Measurements from ENCODE around the gene RSAD2. TPM values are rescaled to one million over a fixed set of nuclear protein-coding genes. Genes with fewer than 3 reads are reported as not detected.

The RSAD2 gene
- total RNA-seq, 1 donor from 2014 or later: 0.53 TPM

DNA sequence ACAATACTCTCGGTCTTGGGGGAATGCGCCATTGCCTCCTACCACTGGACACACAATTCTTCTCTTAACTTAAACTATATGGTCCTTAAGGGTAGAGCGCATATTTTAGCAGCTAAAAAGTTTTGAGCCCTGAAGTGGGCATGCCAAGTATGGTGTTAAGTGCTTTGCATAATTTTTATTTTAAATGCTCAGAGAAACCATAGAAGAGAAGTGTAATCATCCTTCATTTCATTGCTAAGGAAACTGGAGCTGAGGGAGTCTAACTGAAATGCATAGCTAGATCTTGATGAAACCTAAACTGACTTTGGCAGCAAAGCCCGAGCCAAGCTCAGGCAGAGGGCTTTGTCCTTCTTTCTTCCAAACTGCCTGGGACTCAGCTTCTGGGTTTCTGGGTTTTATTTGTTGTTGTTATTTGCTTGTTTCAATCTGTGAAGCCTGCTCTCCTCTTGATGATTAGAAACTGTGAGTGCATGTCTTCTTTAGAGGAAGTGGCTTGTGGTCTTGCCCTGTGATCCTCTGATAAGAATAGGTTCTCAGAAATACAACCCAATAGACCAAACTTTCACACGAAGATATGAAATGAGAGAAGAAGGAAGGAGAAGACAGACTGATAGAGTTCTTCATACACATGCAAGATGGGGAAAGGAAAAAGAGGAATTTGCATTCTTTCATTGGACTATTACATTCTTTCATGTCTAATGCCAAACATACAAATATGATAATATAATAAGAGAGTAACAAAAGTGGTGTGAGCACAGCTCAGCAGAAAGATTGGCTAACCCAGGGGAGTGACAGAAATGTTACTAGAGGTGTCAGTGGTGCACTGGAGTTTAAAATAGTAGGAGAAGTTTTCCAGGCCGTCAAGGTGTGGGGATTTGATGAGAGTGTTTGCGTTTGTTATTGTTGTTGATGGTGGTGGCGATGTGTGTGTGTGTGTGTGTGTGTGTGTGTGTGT lies 32.1 kb downstream of the RSAD2 start:
- no peak for DNase-seq (ENCODE audit: low read depth)
- H3K4me3 ChIP-seq (ENCODE audit: low read depth, low read length): no peak overlapping the region
- H3K36me3 ChIP-seq (ENCODE audit: control insufficient read depth, insufficient read depth, low read length): no peaks in the 10 kb centered on the region
- H3K27me3 ChIP-seq (ENCODE audit: control insufficient read depth, insufficient read depth, low read length): no peaks in the 10 kb centered on the region
- TF ChIP-seq, protein P1, sequence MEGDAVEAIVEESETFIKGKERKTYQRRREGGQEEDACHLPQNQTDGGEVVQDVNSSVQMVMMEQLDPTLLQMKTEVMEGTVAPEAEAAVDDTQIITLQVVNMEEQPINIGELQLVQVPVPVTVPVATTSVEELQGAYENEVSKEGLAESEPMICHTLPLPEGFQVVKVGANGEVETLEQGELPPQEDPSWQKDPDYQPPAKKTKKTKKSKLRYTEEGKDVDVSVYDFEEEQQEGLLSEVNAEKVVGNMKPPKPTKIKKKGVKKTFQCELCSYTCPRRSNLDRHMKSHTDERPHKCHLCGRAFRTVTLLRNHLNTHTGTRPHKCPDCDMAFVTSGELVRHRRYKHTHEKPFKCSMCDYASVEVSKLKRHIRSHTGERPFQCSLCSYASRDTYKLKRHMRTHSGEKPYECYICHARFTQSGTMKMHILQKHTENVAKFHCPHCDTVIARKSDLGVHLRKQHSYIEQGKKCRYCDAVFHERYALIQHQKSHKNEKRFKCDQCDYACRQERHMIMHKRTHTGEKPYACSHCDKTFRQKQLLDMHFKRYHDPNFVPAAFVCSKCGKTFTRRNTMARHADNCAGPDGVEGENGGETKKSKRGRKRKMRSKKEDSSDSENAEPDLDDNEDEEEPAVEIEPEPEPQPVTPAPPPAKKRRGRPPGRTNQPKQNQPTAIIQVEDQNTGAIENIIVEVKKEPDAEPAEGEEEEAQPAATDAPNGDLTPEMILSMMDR (IDR thresholded peaks at IDR 0.05; ENCODE audit: insufficient read depth, low read length, severe bottlenecking): no peak
- FAIRE-seq: no peak

DNA sequence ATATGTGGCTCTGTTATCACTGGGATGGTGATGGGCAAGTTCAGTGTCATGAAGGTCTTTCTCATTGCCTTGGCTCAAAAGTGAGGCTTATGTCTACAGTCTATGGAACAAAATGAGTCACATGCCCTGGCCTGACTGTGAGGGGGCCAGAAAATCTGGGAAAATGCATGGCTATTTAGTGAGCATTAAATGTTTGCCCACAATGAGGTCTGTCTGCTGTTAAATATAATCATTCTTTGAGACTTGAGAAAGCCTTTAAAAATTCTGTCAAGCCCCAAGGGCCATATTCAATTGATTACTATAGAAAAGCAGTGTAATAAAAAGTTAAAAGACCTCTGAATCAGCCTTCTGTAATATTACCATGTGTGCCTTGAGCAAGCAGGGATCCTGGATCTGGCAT lies 34.1 kb downstream of the RSAD2 start:
- H3K4me3 ChIP-seq (ENCODE audit: low read depth, low read length): no peak overlapping the region
- FAIRE-seq (no peak), DNase-seq (ENCODE audit: low read depth) (no peak)
- TF ChIP-seq, protein P1 (IDR thresholded peaks at IDR 0.05; ENCODE audit: insufficient read depth, low read length, severe bottlenecking): no peak
- H3K27me3 ChIP-seq (ENCODE audit: control insufficient read depth, insufficient read depth, low read length): no peaks in the 10 kb centered on the region
- no peaks in the 10 kb centered on the region for H3K36me3 ChIP-seq (ENCODE audit: control insufficient read depth, insufficient read depth, low read length)

DNA sequence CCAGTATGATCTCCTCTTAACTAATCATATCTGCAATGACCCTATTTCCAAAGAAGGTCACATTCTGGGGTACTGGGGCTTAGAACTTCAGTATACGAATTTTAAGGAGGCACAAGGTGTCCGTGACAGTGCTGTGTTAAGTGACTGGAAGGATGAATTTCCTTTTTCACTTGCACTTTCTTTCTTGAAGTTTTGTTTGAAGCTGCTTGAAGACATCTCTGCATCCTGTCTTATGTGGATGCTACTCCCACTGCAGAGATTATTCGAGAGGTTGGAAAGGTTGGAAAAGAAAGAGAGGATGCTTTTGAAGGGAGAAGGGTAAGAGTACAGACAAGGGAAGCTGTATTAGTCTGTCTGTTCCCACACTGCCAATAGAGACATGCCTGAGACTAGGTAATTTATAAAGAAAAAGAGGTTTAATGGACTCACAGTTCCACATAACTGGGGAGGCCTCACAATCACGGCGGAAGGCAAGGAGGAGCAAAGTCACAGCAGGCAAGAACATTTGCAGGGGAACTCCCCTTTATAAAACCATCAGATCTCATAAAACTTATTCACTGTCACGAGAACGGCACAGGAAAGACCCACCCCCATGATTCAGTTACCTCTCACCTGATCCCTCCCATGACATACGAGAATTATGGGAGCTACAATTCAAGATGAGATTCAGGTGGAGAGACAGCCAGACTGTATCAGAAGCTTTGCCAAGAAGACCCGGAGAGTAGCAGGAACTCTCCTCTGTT lies 36.0 kb downstream of the RSAD2 start:
- TF ChIP-seq, protein P1 (IDR thresholded peaks at IDR 0.05; ENCODE audit: insufficient read depth, low read length, severe bottlenecking): no peak
- Histone ChIP-seq H3K27me3 (ENCODE audit: control insufficient read depth, insufficient read depth, low read length) (peaks cover 1% of the 10 kb centered on the region), H3K4me3 (ENCODE audit: low read depth, low read length) (no peak overlapping the region), H3K36me3 (ENCODE audit: control insufficient read depth, insufficient read depth, low read length) (no peaks in the 10 kb centered on the region)
- FAIRE-seq (no peak), DNase-seq (ENCODE audit: low read depth) (no peak)

DNA sequence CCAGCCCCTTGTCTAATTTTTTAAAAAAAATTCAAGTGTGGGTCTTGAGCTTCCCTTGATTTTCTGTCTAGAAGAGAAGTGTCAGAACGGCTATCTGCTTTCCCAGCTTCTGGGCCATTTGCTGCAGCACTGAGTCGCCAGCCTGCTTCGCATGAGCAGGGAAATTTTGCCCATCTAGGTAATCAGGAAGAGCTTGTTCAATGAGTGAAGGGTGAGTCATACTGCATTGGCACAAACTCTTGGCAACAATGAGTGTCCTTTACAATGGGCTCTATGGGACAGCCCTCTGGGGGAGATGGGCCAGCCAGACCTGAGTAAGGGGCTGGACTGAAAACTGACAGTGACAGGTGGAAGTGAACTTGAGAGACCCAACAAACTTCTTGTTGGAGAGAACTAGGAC lies 37.3 kb downstream of the RSAD2 start:
- no peak overlapping the region for H3K4me3 ChIP-seq (ENCODE audit: low read depth, low read length)
- TF ChIP-seq, protein P1 (IDR thresholded peaks at IDR 0.05; ENCODE audit: insufficient read depth, low read length, severe bottlenecking): no peak
- peaks cover 1% of the 10 kb centered on the region for H3K27me3 ChIP-seq (ENCODE audit: control insufficient read depth, insufficient read depth, low read length)
- no peaks in the 10 kb centered on the region for H3K36me3 ChIP-seq (ENCODE audit: control insufficient read depth, insufficient read depth, low read length)
- peak; percentile 64 for DNase-seq (ENCODE audit: low read depth)
- no peak for FAIRE-seq

DNA sequence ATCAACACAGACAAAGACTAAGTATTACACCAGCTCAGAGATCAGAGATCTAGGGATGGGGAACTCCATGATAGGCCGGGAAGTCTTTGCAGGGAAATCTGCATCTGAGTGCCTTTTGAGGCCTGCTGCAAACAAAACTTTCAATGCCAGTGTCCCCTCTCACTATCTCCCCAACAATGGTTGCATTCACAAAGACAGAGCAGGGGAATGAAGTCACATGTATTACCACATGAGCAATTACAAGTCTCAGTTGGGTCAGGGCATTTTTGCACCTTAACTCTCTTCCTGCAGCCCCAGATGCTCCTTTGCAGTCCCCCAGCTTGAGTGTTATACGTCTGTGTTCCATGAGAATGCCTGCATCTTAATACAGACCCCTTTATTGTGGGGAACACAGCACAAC lies 37.8 kb downstream of the RSAD2 start:
- Histone ChIP-seq H3K36me3 (ENCODE audit: control insufficient read depth, insufficient read depth, low read length) (no peaks in the 10 kb centered on the region), H3K4me3 (ENCODE audit: low read depth, low read length) (no peak overlapping the region), H3K27me3 (ENCODE audit: control insufficient read depth, insufficient read depth, low read length) (peaks cover 1% of the 10 kb centered on the region)
- TF ChIP-seq, protein P1 (IDR thresholded peaks at IDR 0.05; ENCODE audit: insufficient read depth, low read length, severe bottlenecking): no peak
- no peak for FAIRE-seq
- DNase-seq (ENCODE audit: low read depth): no peak

Measured in bronchial epithelial cell (primary cell).